H9 (cell line): Measurements from ENCODE around the gene MED25. TPM values are rescaled to one million over a fixed set of nuclear protein-coding genes. Genes with fewer than 3 reads are reported as not detected.

Experiments used
- DNase-seq: peaks from one replicate; pipeline ENCODE4 v3.0.0-alpha.2; 2017
- H2AFZ ChIP-seq: one replicate; pipeline ENCODE4 v1.6.1; 2013; ENCODE audit warnings: mild to moderate bottlenecking, low read length, control low read depth, moderate library complexity
- H2AK5ac ChIP-seq: 2 replicates; pipeline ENCODE4 v1.6.1; 2013; ENCODE audit warnings: low read length, control low read depth, mixed read lengths; ENCODE audit not compliant: insufficient read length
- H2BK120ac ChIP-seq: one replicate; pipeline ENCODE4 v1.6.1; 2013; ENCODE audit warnings: low read depth, mild to moderate bottlenecking, low read length, control low read depth, inconsistent platforms; ENCODE audit not compliant: poor library complexity, severe bottlenecking
- H2BK12ac ChIP-seq: 2 replicates; pipeline ENCODE4 v1.6.1; 2013; ENCODE audit warnings: low read length, control low read depth, mixed read lengths, low read depth; ENCODE audit not compliant: insufficient read length
- H2BK15ac ChIP-seq: 2 replicates; pipeline ENCODE4 v1.6.1; 2013; ENCODE audit warnings: low read depth, low read length, control low read depth
- H2BK20ac ChIP-seq: one replicate; pipeline ENCODE4 v1.6.1; 2013; ENCODE audit warnings: low read depth, mild to moderate bottlenecking, low read length, control low read depth, inconsistent platforms; ENCODE audit not compliant: poor library complexity, severe bottlenecking
- H2BK5ac ChIP-seq: 2 replicates; pipeline ENCODE4 v1.6.1; 2013; ENCODE audit warnings: low read length, control low read depth, mixed read lengths; ENCODE audit not compliant: insufficient read length
- H3K14ac ChIP-seq: 2 replicates; pipeline ENCODE4 v1.6.1; 2013; ENCODE audit warnings: low read length, control low read depth; ENCODE audit not compliant: insufficient read depth
- H3K18ac ChIP-seq: 2 replicates; pipeline ENCODE4 v1.6.1; 2013; ENCODE audit warnings: low read depth, mild to moderate bottlenecking, mixed read lengths, low read length, control low read depth; ENCODE audit not compliant: insufficient read length
- H3K23ac ChIP-seq: 2 replicates; pipeline ENCODE4 v1.6.1; 2013; ENCODE audit warnings: low read length, control low read depth, mixed read lengths, low read depth; ENCODE audit not compliant: insufficient read length
- H3K23me2 ChIP-seq: 2 replicates; pipeline ENCODE4 v1.6.1; 2013; ENCODE audit warnings: low read depth, mild to moderate bottlenecking, mixed read lengths, low read length, control low read depth; ENCODE audit not compliant: insufficient read length, poor library complexity, severe bottlenecking
- H3K27ac ChIP-seq: 2 replicates; pipeline ENCODE4 v1.5.1; 2013; ENCODE audit warnings: low read length, control low read depth, mixed read lengths, low read depth; ENCODE audit not compliant: insufficient read length
- H3K27me3 ChIP-seq: 2 replicates; pipeline ENCODE4 v1.6.1; 2013; ENCODE audit warnings: low read length, control low read depth, inconsistent platforms; ENCODE audit not compliant: insufficient read depth
- H3K4ac ChIP-seq: 2 replicates; pipeline ENCODE4 v1.6.1; 2013; ENCODE audit warnings: low read depth, mild to moderate bottlenecking, control low read depth, inconsistent platforms, low read length, moderate library complexity
- H3K4me1 ChIP-seq: 2 replicates; pipeline ENCODE4 v1.6.1; 2013; ENCODE audit warnings: low read length, control low read depth, inconsistent platforms; ENCODE audit not compliant: insufficient read depth
- H3K4me2 ChIP-seq: 2 replicates; pipeline ENCODE4 v1.6.1; 2013; ENCODE audit warnings: low read length, control low read depth, mixed read lengths; ENCODE audit not compliant: insufficient read length, insufficient read depth
- H3K56ac ChIP-seq: 2 replicates; pipeline ENCODE4 v1.6.1; 2013; ENCODE audit warnings: low read depth, mild to moderate bottlenecking, mixed read lengths, low read length, control low read depth; ENCODE audit not compliant: insufficient read length
- H3K79me1 ChIP-seq: 2 replicates; pipeline ENCODE4 v1.6.1; 2013; ENCODE audit warnings: low read depth, mild to moderate bottlenecking, moderate library complexity, low read length, control low read depth, inconsistent platforms; ENCODE audit not compliant: insufficient read depth, poor library complexity, severe bottlenecking
- H3K79me2 ChIP-seq: 2 replicates; pipeline ENCODE4 v1.6.1; 2013; ENCODE audit warnings: low read length, control low read depth, inconsistent platforms; ENCODE audit not compliant: insufficient read depth
- H3K9ac ChIP-seq: 2 replicates; pipeline ENCODE4 v1.6.1; 2013; ENCODE audit warnings: low read length, control low read depth, mixed read lengths; ENCODE audit not compliant: insufficient read length; ENCODE audit errors: extremely low read depth
- H3K9me3 ChIP-seq: one replicate; pipeline ENCODE4 v1.6.1; 2013; ENCODE audit warnings: low read depth, low read length, inconsistent platforms; ENCODE audit not compliant: control insufficient read depth
- H3T11ph ChIP-seq: one replicate; pipeline ENCODE4 v1.6.1; 2013; ENCODE audit warnings: mild to moderate bottlenecking, low read length, control low read depth, inconsistent platforms
- H4K20me1 ChIP-seq: one replicate; pipeline ENCODE4 v1.6.1; 2013; ENCODE audit not compliant: control insufficient read depth, insufficient read length, insufficient read depth
- H4K5ac ChIP-seq: 2 replicates; pipeline ENCODE4 v1.6.1; 2013; ENCODE audit warnings: low read depth, mild to moderate bottlenecking, mixed read lengths, low read length, control low read depth; ENCODE audit not compliant: insufficient read length
- H4K8ac ChIP-seq: replicated peaks from 2 replicates; pipeline ENCODE4 v1.6.1; 2013; ENCODE audit warnings: low read length, control low read depth, mixed read lengths, low read depth; ENCODE audit not compliant: insufficient read length
- H4K91ac ChIP-seq: 2 replicates; pipeline ENCODE4 v1.6.1; 2013; ENCODE audit warnings: low read depth, mild to moderate bottlenecking, moderate library complexity, mixed read lengths, low read length, control low read depth; ENCODE audit not compliant: insufficient read length
- H3K27ac Mint-ChIP-seq, 3 experiments: 2 replicates in 2 of 3; 3 replicates in 1 of 3; pipeline ENCODE4 v1.8.0; 2020 to 2021; ENCODE audit warnings: mixed read lengths in 3 of 3, mild to moderate bottlenecking in 1 of 3, moderate library complexity in 1 of 3
- H3K27me3 Mint-ChIP-seq: 2 replicates; pipeline ENCODE4 v1.8.0; 2021; ENCODE audit warnings: low read depth, mild to moderate bottlenecking, moderate library complexity, mixed read lengths
- H3K36me3 Mint-ChIP-seq, 3 experiments: 2 replicates in 2 of 3; 3 replicates in 1 of 3; pipeline ENCODE4 v1.8.0; 2020 to 2021; ENCODE audit warnings: low read depth in 3 of 3, mixed read lengths in 3 of 3; ENCODE audit not compliant: insufficient read depth in 1 of 3
- H3K4me1 Mint-ChIP-seq, 2 experiments: 2 replicates each; pipeline ENCODE4 v1.8.0; 2020; ENCODE audit warnings: mixed read lengths in 2 of 2
- H3K4me3 Mint-ChIP-seq, 2 experiments: 2 replicates in 1 of 2; 3 replicates in 1 of 2; pipeline ENCODE4 v1.8.0; 2020 to 2021; ENCODE audit warnings: mild to moderate bottlenecking in 2 of 2, mixed read lengths in 2 of 2, moderate library complexity in 1 of 2
- H3K9me3 Mint-ChIP-seq, 2 experiments: 2 replicates in 1 of 2; 3 replicates in 1 of 2; pipeline ENCODE4 v1.8.0; 2020; ENCODE audit warnings: mild to moderate bottlenecking in 2 of 2, mixed read lengths in 2 of 2, moderate library complexity in 1 of 2
- WGBS: extraction: QIAGEN DNeasy Blood & Tissue Kit; methylation state at CpG from one replicate; pipeline ENCODE4 v1.1.7; 2013; ENCODE audit warnings: missing lambda C conversion rate, low lambda C conversion rate, mixed read lengths; ENCODE audit not compliant: insufficient read length; ENCODE audit errors: extremely low coverage; 5-methylcytosine and 5-hydroxymethylcytosine counted together
- total RNA-seq: library from RNA; stranded (reverse); gene quantifications from 2 replicates; pipeline ENCODE4 v1.2.1, GENCODE V29; 2021
- TF ChIP-seq, protein P1 (sequence below): fragments of 200-600 bp; sonication (generic); conservative IDR thresholded peaks from 3 replicates; pipeline ENCODE4 v1.8.0; 2021; ENCODE audit warnings: antibody characterized with exemption, mild to moderate bottlenecking

Gene MED25
- total RNA-seq, 1 experiment from 2014 or later, result 77.5 TPM

- no peak overlapping the region for H3K18ac ChIP-seq
- no peak overlapping the region for H4K5ac ChIP-seq
- no peak overlapping the region for H2BK20ac ChIP-seq
- H3K4me2 ChIP-seq, result no peak overlapping the region
- no peak for DNase-seq
- H4K20me1 ChIP-seq, result no peaks in the 10 kb centered on the region
- Mint-ChIP-seq H3K9me3 (no peaks in the 10 kb centered on the region), H3K4me1 (peaks cover 0 to 5% of the 10 kb centered on the region in 2 experiments; a peak in 2 of 4 replicates), H3K36me3 (peaks cover 11 to 50% (median 48%) of the 10 kb centered on the region in 3 experiments), H3K4me3 (no peak overlapping the region), H3K27me3 (peaks cover 1% of the 10 kb centered on the region; the same call in 1 of the 2 replicates), H3K27ac (no peak overlapping the region)
- H2AK5ac ChIP-seq, result no peak overlapping the region
- H3K9me3 ChIP-seq, result no peaks in the 10 kb centered on the region
- H4K8ac ChIP-seq, result no peak overlapping the region
- H3T11ph ChIP-seq, result no peak overlapping the region
- no peaks in the 10 kb centered on the region for H3K23me2 ChIP-seq
- H3K79me1 ChIP-seq, result no peaks in the 10 kb centered on the region
- no peak overlapping the region for H3K56ac ChIP-seq
- no peak overlapping the region for H2BK12ac ChIP-seq
- H2BK120ac ChIP-seq, result no peak overlapping the region
- H2BK5ac ChIP-seq, result no peak overlapping the region
- no peak overlapping the region for H3K27ac ChIP-seq
- H3K23ac ChIP-seq, result no peak overlapping the region
- no peak overlapping the region for H3K14ac ChIP-seq
- H3K9ac ChIP-seq, result no peak overlapping the region
- no peak overlapping the region for H2BK15ac ChIP-seq
- H3K79me2 ChIP-seq, result no peaks in the 10 kb centered on the region
- no peaks in the 10 kb centered on the region for H3K27me3 ChIP-seq
- H4K91ac ChIP-seq, result no peak overlapping the region
- no peak overlapping the region for H2AFZ ChIP-seq
- H3K4ac ChIP-seq, result no peak overlapping the region
- no CpG with 5 or more reads among the region's 11 CpGs for WGBS
- no peaks in the 10 kb centered on the region for H3K4me1 ChIP-seq
- TF ChIP-seq, protein P1, sequence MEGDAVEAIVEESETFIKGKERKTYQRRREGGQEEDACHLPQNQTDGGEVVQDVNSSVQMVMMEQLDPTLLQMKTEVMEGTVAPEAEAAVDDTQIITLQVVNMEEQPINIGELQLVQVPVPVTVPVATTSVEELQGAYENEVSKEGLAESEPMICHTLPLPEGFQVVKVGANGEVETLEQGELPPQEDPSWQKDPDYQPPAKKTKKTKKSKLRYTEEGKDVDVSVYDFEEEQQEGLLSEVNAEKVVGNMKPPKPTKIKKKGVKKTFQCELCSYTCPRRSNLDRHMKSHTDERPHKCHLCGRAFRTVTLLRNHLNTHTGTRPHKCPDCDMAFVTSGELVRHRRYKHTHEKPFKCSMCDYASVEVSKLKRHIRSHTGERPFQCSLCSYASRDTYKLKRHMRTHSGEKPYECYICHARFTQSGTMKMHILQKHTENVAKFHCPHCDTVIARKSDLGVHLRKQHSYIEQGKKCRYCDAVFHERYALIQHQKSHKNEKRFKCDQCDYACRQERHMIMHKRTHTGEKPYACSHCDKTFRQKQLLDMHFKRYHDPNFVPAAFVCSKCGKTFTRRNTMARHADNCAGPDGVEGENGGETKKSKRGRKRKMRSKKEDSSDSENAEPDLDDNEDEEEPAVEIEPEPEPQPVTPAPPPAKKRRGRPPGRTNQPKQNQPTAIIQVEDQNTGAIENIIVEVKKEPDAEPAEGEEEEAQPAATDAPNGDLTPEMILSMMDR, result no peak
Measured at GRCh38 chr19:49839713-49840112, 21.6 kb downstream of the MED25 start.
